H9 (cell line): ENCODE measurements around the gene FANCE. TPM values are rescaled to one million over a fixed set of nuclear protein-coding genes. Genes with fewer than 3 reads are reported as not detected.

ENCODE experiments used
- DNase-seq: peaks from one replicate; pipeline ENCODE4 v3.0.0-alpha.2; 2017
- H2AFZ ChIP-seq: one replicate; pipeline ENCODE4 v1.6.1; 2013; ENCODE audit warnings: mild to moderate bottlenecking, low read length, control low read depth, moderate library complexity
- H2AK5ac ChIP-seq: 2 replicates; pipeline ENCODE4 v1.6.1; 2013; ENCODE audit warnings: low read length, control low read depth, mixed read lengths; ENCODE audit not compliant: insufficient read length
- H2BK120ac ChIP-seq: one replicate; pipeline ENCODE4 v1.6.1; 2013; ENCODE audit warnings: low read depth, mild to moderate bottlenecking, low read length, control low read depth, inconsistent platforms; ENCODE audit not compliant: poor library complexity, severe bottlenecking
- H2BK12ac ChIP-seq: 2 replicates; pipeline ENCODE4 v1.6.1; 2013; ENCODE audit warnings: low read length, control low read depth, mixed read lengths, low read depth; ENCODE audit not compliant: insufficient read length
- H2BK15ac ChIP-seq: 2 replicates; pipeline ENCODE4 v1.6.1; 2013; ENCODE audit warnings: low read depth, low read length, control low read depth
- H2BK20ac ChIP-seq: one replicate; pipeline ENCODE4 v1.6.1; 2013; ENCODE audit warnings: low read depth, mild to moderate bottlenecking, low read length, control low read depth, inconsistent platforms; ENCODE audit not compliant: poor library complexity, severe bottlenecking
- H2BK5ac ChIP-seq: 2 replicates; pipeline ENCODE4 v1.6.1; 2013; ENCODE audit warnings: low read length, control low read depth, mixed read lengths; ENCODE audit not compliant: insufficient read length
- H3K14ac ChIP-seq: 2 replicates; pipeline ENCODE4 v1.6.1; 2013; ENCODE audit warnings: low read length, control low read depth; ENCODE audit not compliant: insufficient read depth
- H3K18ac ChIP-seq: 2 replicates; pipeline ENCODE4 v1.6.1; 2013; ENCODE audit warnings: low read depth, mild to moderate bottlenecking, mixed read lengths, low read length, control low read depth; ENCODE audit not compliant: insufficient read length
- H3K23ac ChIP-seq: 2 replicates; pipeline ENCODE4 v1.6.1; 2013; ENCODE audit warnings: low read length, control low read depth, mixed read lengths, low read depth; ENCODE audit not compliant: insufficient read length
- H3K23me2 ChIP-seq: 2 replicates; pipeline ENCODE4 v1.6.1; 2013; ENCODE audit warnings: low read depth, mild to moderate bottlenecking, mixed read lengths, low read length, control low read depth; ENCODE audit not compliant: insufficient read length, poor library complexity, severe bottlenecking
- H3K27ac ChIP-seq: 2 replicates; pipeline ENCODE4 v1.5.1; 2013; ENCODE audit warnings: low read length, control low read depth, mixed read lengths, low read depth; ENCODE audit not compliant: insufficient read length
- H3K27me3 ChIP-seq: 2 replicates; pipeline ENCODE4 v1.6.1; 2013; ENCODE audit warnings: low read length, control low read depth, inconsistent platforms; ENCODE audit not compliant: insufficient read depth
- H3K4ac ChIP-seq: 2 replicates; pipeline ENCODE4 v1.6.1; 2013; ENCODE audit warnings: low read depth, mild to moderate bottlenecking, control low read depth, inconsistent platforms, low read length, moderate library complexity
- H3K4me1 ChIP-seq: 2 replicates; pipeline ENCODE4 v1.6.1; 2013; ENCODE audit warnings: low read length, control low read depth, inconsistent platforms; ENCODE audit not compliant: insufficient read depth
- H3K4me2 ChIP-seq: 2 replicates; pipeline ENCODE4 v1.6.1; 2013; ENCODE audit warnings: low read length, control low read depth, mixed read lengths; ENCODE audit not compliant: insufficient read length, insufficient read depth
- H3K56ac ChIP-seq: 2 replicates; pipeline ENCODE4 v1.6.1; 2013; ENCODE audit warnings: low read depth, mild to moderate bottlenecking, mixed read lengths, low read length, control low read depth; ENCODE audit not compliant: insufficient read length
- H3K79me1 ChIP-seq: 2 replicates; pipeline ENCODE4 v1.6.1; 2013; ENCODE audit warnings: low read depth, mild to moderate bottlenecking, moderate library complexity, low read length, control low read depth, inconsistent platforms; ENCODE audit not compliant: insufficient read depth, poor library complexity, severe bottlenecking
- H3K79me2 ChIP-seq: 2 replicates; pipeline ENCODE4 v1.6.1; 2013; ENCODE audit warnings: low read length, control low read depth, inconsistent platforms; ENCODE audit not compliant: insufficient read depth
- H3K9ac ChIP-seq: 2 replicates; pipeline ENCODE4 v1.6.1; 2013; ENCODE audit warnings: low read length, control low read depth, mixed read lengths; ENCODE audit not compliant: insufficient read length; ENCODE audit errors: extremely low read depth
- H3K9me3 ChIP-seq: one replicate; pipeline ENCODE4 v1.6.1; 2013; ENCODE audit warnings: low read depth, low read length, inconsistent platforms; ENCODE audit not compliant: control insufficient read depth
- H3T11ph ChIP-seq: one replicate; pipeline ENCODE4 v1.6.1; 2013; ENCODE audit warnings: mild to moderate bottlenecking, low read length, control low read depth, inconsistent platforms
- H4K20me1 ChIP-seq: one replicate; pipeline ENCODE4 v1.6.1; 2013; ENCODE audit not compliant: control insufficient read depth, insufficient read length, insufficient read depth
- H4K5ac ChIP-seq: 2 replicates; pipeline ENCODE4 v1.6.1; 2013; ENCODE audit warnings: low read depth, mild to moderate bottlenecking, mixed read lengths, low read length, control low read depth; ENCODE audit not compliant: insufficient read length
- H4K8ac ChIP-seq: replicated peaks from 2 replicates; pipeline ENCODE4 v1.6.1; 2013; ENCODE audit warnings: low read length, control low read depth, mixed read lengths, low read depth; ENCODE audit not compliant: insufficient read length
- H4K91ac ChIP-seq: 2 replicates; pipeline ENCODE4 v1.6.1; 2013; ENCODE audit warnings: low read depth, mild to moderate bottlenecking, moderate library complexity, mixed read lengths, low read length, control low read depth; ENCODE audit not compliant: insufficient read length
- H3K27ac Mint-ChIP-seq, 3 experiments: 2 replicates in 2 of 3; 3 replicates in 1 of 3; pipeline ENCODE4 v1.8.0; 2020 to 2021; ENCODE audit warnings: mixed read lengths in 3 of 3, mild to moderate bottlenecking in 1 of 3, moderate library complexity in 1 of 3
- H3K27me3 Mint-ChIP-seq: 2 replicates; pipeline ENCODE4 v1.8.0; 2021; ENCODE audit warnings: low read depth, mild to moderate bottlenecking, moderate library complexity, mixed read lengths
- H3K36me3 Mint-ChIP-seq, 3 experiments: 2 replicates in 2 of 3; 3 replicates in 1 of 3; pipeline ENCODE4 v1.8.0; 2020 to 2021; ENCODE audit warnings: low read depth in 3 of 3, mixed read lengths in 3 of 3; ENCODE audit not compliant: insufficient read depth in 1 of 3
- H3K4me1 Mint-ChIP-seq, 2 experiments: 2 replicates each; pipeline ENCODE4 v1.8.0; 2020; ENCODE audit warnings: mixed read lengths in 2 of 2
- H3K4me3 Mint-ChIP-seq, 2 experiments: 2 replicates in 1 of 2; 3 replicates in 1 of 2; pipeline ENCODE4 v1.8.0; 2020 to 2021; ENCODE audit warnings: mild to moderate bottlenecking in 2 of 2, mixed read lengths in 2 of 2, moderate library complexity in 1 of 2
- H3K9me3 Mint-ChIP-seq, 2 experiments: 2 replicates in 1 of 2; 3 replicates in 1 of 2; pipeline ENCODE4 v1.8.0; 2020; ENCODE audit warnings: mild to moderate bottlenecking in 2 of 2, mixed read lengths in 2 of 2, moderate library complexity in 1 of 2
- CTCF ChIP-seq: fragments of 200-600 bp; sonication (generic); conservative IDR thresholded peaks from 3 replicates; pipeline ENCODE4 v1.8.0; 2021; ENCODE audit warnings: antibody characterized with exemption, mild to moderate bottlenecking
- WGBS: extraction: QIAGEN DNeasy Blood & Tissue Kit; methylation state at CpG from one replicate; pipeline ENCODE4 v1.1.7; 2013; ENCODE audit warnings: missing lambda C conversion rate, low lambda C conversion rate, mixed read lengths; ENCODE audit not compliant: insufficient read length; ENCODE audit errors: extremely low coverage; 5-methylcytosine and 5-hydroxymethylcytosine counted together
- total RNA-seq: library from RNA; stranded (reverse); gene quantifications from 2 replicates; pipeline ENCODE4 v1.2.1, GENCODE V29; 2021

The FANCE gene
- total RNA-seq, 1 experiment from 2014 or later: 8.4 TPM

- WGBS: no CpG with 5 or more reads among the region's 15 CpGs
- TF ChIP-seq CTCF: no peak
- no peak overlapping the region for H3K27ac Mint-ChIP-seq
Observed at GRCh38 chr6:35503534-35503933, 51.4 kb downstream of the FANCE start.

More at GRCh38 chr6:35503534-35503933, 51.4 kb downstream of the FANCE start:
- Histone ChIP-seq H2BK12ac (no peak overlapping the region), H4K8ac (no peak overlapping the region), H3K23me2 (no peaks in the 10 kb centered on the region), H3K9ac (no peak overlapping the region), H3K4ac (no peak overlapping the region), H3K9me3 (no peaks in the 10 kb centered on the region), H3K23ac (no peak overlapping the region), H3K27me3 (no peaks in the 10 kb centered on the region), H3K79me2 (no peaks in the 10 kb centered on the region), H2AFZ (no peak overlapping the region), H3K4me2 (no peak overlapping the region), H4K5ac (no peak overlapping the region), H3K4me1 (peaks cover 7% of the 10 kb centered on the region; the same call in 1 of the 2 replicates), H4K91ac (no peak overlapping the region), H2AK5ac (no peak overlapping the region), H3T11ph (no peak overlapping the region), H2BK120ac (no peak overlapping the region), H3K79me1 (no peaks in the 10 kb centered on the region), H3K27ac (no peak overlapping the region), H3K18ac (no peak overlapping the region), H2BK15ac (no peak overlapping the region), H2BK5ac (no peak overlapping the region), H2BK20ac (no peak overlapping the region), H3K56ac (no peak overlapping the region), H4K20me1 (no peaks in the 10 kb centered on the region), H3K14ac (no peak overlapping the region)
- no peak for DNase-seq
- H3K9me3 Mint-ChIP-seq: no peaks in the 10 kb centered on the region
- no peak overlapping the region for H3K4me3 Mint-ChIP-seq
- H3K36me3 Mint-ChIP-seq: peaks cover 0 to 2% (median 0%) of the 10 kb centered on the region in 3 experiments; a peak in 1 of 7 replicates
- H3K27me3 Mint-ChIP-seq: peaks cover 32% of the 10 kb centered on the region
- H3K4me1 Mint-ChIP-seq: peaks cover 40 to 45% of the 10 kb centered on the region in 2 experiments
